Measurements from ENCODE around the gene LRMDA. TPM values are rescaled to one million over a fixed set of nuclear protein-coding genes. Genes with fewer than 3 reads are reported as not detected.

The LRMDA gene
- total RNA-seq, 2 experiments from 2014 or later: not detected

GRCh38 chr10:76336213-76336963, 905.0 kb downstream of the LRMDA start:
- H3K4me1 Mint-ChIP-seq: peaks cover 2% of the 10 kb centered on the region
- H3K27me3 Mint-ChIP-seq: no peaks in the 10 kb centered on the region
- H3K27ac Mint-ChIP-seq: no peak overlapping the region
- DNase-seq (no peak), ATAC-seq (ENCODE audit: low read depth) (no peak)
- POLR2A ChIA-PET: no interaction called here
- H3K4me3 Mint-ChIP-seq: no peak overlapping the region
- no peaks in the 10 kb centered on the region for H3K36me3 Mint-ChIP-seq
- H3K9me3 Mint-ChIP-seq: no peaks in the 10 kb centered on the region

DNA sequence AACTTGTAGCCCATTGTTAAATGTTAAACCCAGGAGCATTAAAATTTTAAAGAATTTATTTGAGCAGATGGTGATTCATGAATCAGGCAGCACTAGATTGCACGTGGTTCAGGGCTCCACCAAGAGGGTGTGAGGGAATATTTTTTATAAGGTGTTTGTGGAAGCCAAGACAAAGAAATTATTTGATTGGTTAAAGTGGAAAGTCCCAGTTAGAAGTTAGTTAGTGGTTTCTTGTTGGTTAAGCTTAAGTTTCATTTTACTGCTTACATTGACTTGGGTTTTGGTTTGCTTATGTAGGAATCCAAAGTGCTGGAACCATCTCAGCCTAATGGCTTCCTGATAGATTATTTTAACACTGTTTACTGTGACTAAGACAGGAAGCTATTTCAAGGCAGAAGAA, 906.2 kb downstream of the LRMDA start:
- Mint-ChIP-seq H3K27me3 (no peaks in the 10 kb centered on the region), H3K4me3 (no peak overlapping the region), H3K9me3 (no peaks in the 10 kb centered on the region), H3K4me1 (peaks cover 2% of the 10 kb centered on the region), H3K27ac (no peak overlapping the region), H3K36me3 (no peaks in the 10 kb centered on the region)
- POLR2A ChIA-PET: no interaction called here
- DNase-seq (no peak), ATAC-seq (ENCODE audit: low read depth) (no peak)

DNA sequence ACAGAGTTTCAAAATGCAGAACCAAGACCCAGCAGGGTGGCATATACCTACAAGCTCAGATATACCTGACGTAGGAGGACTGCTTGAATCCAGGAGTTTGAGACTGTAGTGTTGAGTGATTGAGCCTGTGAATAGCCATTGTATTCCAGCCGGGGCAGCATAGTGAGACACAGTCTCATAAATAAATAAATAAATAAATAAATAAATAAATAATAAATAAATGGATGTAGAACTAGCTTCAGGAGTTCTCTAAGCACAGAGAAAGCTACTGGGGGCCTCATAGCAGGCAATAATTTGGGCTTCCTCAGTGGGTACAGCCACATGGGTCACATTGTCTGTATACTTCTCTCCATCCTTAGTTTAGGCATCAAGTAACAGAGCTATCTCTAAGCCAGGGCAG, 906.8 kb downstream of the LRMDA start:
- Mint-ChIP-seq H3K27me3 (no peaks in the 10 kb centered on the region), H3K4me3 (no peak overlapping the region), H3K27ac (no peak overlapping the region), H3K36me3 (no peaks in the 10 kb centered on the region), H3K4me1 (peaks cover 2% of the 10 kb centered on the region), H3K9me3 (no peaks in the 10 kb centered on the region)
- DNase-seq: no peak
- POLR2A ChIA-PET: no interaction called here
- no peak for ATAC-seq (ENCODE audit: low read depth)

GRCh38 chr10:76341740-76342139, 910.3 kb downstream of the LRMDA start:
- DNase-seq (no peak), ATAC-seq (ENCODE audit: low read depth) (no peak)
- no peaks in the 10 kb centered on the region for H3K9me3 Mint-ChIP-seq
- peaks cover 2% of the 10 kb centered on the region for H3K4me1 Mint-ChIP-seq
- no peaks in the 10 kb centered on the region for H3K27me3 Mint-ChIP-seq
- no peaks in the 10 kb centered on the region for H3K36me3 Mint-ChIP-seq
- H3K4me3 Mint-ChIP-seq: no peak overlapping the region
- H3K27ac Mint-ChIP-seq: no peak overlapping the region
- POLR2A ChIA-PET: no interaction called here

GRCh38 chr10:76342996-76343395, 911.6 kb downstream of the LRMDA start:
- Mint-ChIP-seq H3K27me3 (no peaks in the 10 kb centered on the region), H3K36me3 (no peaks in the 10 kb centered on the region), H3K9me3 (no peaks in the 10 kb centered on the region), H3K4me1 (no peaks in the 10 kb centered on the region), H3K4me3 (no peak overlapping the region), H3K27ac (no peak overlapping the region)
- POLR2A ChIA-PET: no interaction called here
- DNase-seq: no peak
- ATAC-seq (ENCODE audit: low read depth): no peak

GRCh38 chr10:76347832-76348231, 916.4 kb downstream of the LRMDA start:
- Mint-ChIP-seq H3K4me3 (no peak overlapping the region), H3K27ac (no peak overlapping the region), H3K36me3 (no peaks in the 10 kb centered on the region), H3K4me1 (no peaks in the 10 kb centered on the region), H3K9me3 (no peaks in the 10 kb centered on the region), H3K27me3 (no peaks in the 10 kb centered on the region)
- ATAC-seq (ENCODE audit: low read depth) (no peak), DNase-seq (no peak)
- POLR2A ChIA-PET: no interaction called here

DNA sequence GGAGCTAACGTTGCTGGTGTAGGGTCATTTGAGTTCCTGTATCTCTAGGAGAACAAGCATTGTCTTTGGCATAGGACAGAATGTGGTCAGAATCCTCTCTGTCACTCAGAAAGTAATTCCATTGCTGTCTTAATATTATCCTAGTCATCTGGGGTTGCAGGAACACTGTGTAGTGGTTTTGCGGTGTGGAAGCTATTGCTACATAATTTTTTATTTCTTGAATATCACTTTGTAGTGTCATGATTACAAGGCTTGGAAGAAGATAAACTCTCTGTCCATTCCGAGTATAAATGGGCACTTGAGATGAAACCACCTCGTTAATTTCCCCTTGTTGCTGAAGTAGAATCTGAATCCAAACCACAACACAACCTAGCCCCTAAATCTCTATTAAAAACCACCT, 919.2 kb downstream of the LRMDA start:
- ATAC-seq (ENCODE audit: low read depth): no peak

GRCh38 chr10:76352300-76352699, 920.9 kb downstream of the LRMDA start:
- H3K27ac Mint-ChIP-seq: no peak overlapping the region
- POLR2A ChIA-PET: no interaction called here
- H3K4me3 Mint-ChIP-seq: no peak overlapping the region
- H3K4me1 Mint-ChIP-seq: no peaks in the 10 kb centered on the region
- no peak for ATAC-seq (ENCODE audit: low read depth)
- no peaks in the 10 kb centered on the region for H3K27me3 Mint-ChIP-seq
- DNase-seq: no peak
- H3K36me3 Mint-ChIP-seq: no peaks in the 10 kb centered on the region
- no peaks in the 10 kb centered on the region for H3K9me3 Mint-ChIP-seq

More for the DNA sequence above, 919.2 kb downstream of the LRMDA start:
- no peaks in the 10 kb centered on the region for H3K36me3 Mint-ChIP-seq
- POLR2A ChIA-PET: no interaction called here
- DNase-seq: no peak
- H3K27ac Mint-ChIP-seq: no peak overlapping the region
- no peaks in the 10 kb centered on the region for H3K27me3 Mint-ChIP-seq
- no peaks in the 10 kb centered on the region for H3K9me3 Mint-ChIP-seq
- no peaks in the 10 kb centered on the region for H3K4me1 Mint-ChIP-seq
- H3K4me3 Mint-ChIP-seq: no peak overlapping the region

- POLR2A ChIA-PET: no interaction called here
- Mint-ChIP-seq H3K36me3 (no peaks in the 10 kb centered on the region), H3K27me3 (no peaks in the 10 kb centered on the region), H3K9me3 (no peaks in the 10 kb centered on the region), H3K27ac (no peak overlapping the region), H3K4me3 (no peak overlapping the region), H3K4me1 (no peaks in the 10 kb centered on the region)
- DNase-seq (no peak), ATAC-seq (ENCODE audit: low read depth) (no peak)
Measured at GRCh38 chr10:76353237-76353851, 921.9 kb downstream of the LRMDA start.

DNA sequence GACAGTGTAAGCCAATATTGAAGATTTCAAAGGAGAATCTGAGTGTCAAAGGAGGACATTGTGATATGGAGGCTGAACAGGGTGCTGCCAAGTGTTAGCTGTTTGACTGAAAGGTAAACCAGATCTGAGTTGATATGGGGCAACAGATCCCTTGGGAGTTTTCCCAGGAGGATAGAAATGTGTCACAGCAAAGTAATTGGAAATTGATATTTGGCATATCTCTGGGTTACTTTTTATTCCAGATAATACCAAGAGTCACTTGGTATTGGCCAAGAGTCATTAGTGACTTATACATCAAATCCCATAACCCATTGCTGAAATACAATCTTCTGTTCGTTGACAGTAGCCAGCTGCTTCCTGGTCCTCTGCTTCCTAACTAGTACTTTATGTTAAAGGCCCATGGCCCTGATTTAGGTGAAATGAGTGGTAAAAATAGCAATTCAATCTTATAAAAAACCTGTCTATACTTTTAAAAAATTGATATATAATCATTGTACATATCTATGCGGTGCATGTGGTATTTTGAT, 922.9 kb downstream of the LRMDA start:
- Mint-ChIP-seq H3K4me3 (no peak overlapping the region), H3K4me1 (no peaks in the 10 kb centered on the region), H3K36me3 (no peaks in the 10 kb centered on the region), H3K27ac (no peak overlapping the region), H3K27me3 (no peaks in the 10 kb centered on the region), H3K9me3 (no peaks in the 10 kb centered on the region)
- ATAC-seq (ENCODE audit: low read depth) (no peak), DNase-seq (no peak)
- POLR2A ChIA-PET: no interaction called here

DNA sequence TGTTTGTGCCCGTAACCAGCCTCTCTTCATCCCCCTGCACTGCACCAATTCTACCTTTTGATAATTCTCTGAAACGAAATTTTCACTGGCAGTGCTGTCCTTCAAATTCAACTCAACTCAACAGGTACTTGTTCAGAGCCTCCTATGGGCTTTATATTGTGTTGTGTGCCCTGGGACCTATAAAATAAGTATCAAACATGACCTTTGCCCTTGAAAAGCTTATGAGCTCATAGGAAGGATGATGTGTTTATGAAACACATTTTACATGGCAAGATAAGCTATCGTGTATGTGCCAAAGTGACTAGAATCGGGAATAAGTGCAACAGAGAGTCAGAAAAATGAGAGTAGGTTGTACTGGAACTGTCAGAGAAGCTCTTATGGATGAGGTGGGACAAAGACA, 923.5 kb downstream of the LRMDA start:
- H3K36me3 Mint-ChIP-seq: no peaks in the 10 kb centered on the region
- POLR2A ChIA-PET: no interaction called here
- DNase-seq (no peak), ATAC-seq (ENCODE audit: low read depth) (no peak)
- H3K27ac Mint-ChIP-seq: no peak overlapping the region
- H3K4me3 Mint-ChIP-seq: no peak overlapping the region
- no peaks in the 10 kb centered on the region for H3K27me3 Mint-ChIP-seq
- H3K4me1 Mint-ChIP-seq: no peaks in the 10 kb centered on the region
- no peaks in the 10 kb centered on the region for H3K9me3 Mint-ChIP-seq

GRCh38 chr10:76356557-76356956, 925.1 kb downstream of the LRMDA start:
- no peak overlapping the region for H3K27ac Mint-ChIP-seq
- POLR2A ChIA-PET: no interaction called here
- H3K36me3 Mint-ChIP-seq: no peaks in the 10 kb centered on the region
- H3K4me1 Mint-ChIP-seq: no peaks in the 10 kb centered on the region
- DNase-seq (no peak), ATAC-seq (ENCODE audit: low read depth) (no peak)
- no peaks in the 10 kb centered on the region for H3K9me3 Mint-ChIP-seq
- H3K4me3 Mint-ChIP-seq: no peak overlapping the region
- no peaks in the 10 kb centered on the region for H3K27me3 Mint-ChIP-seq

GRCh38 chr10:76357726-76358415, 926.4 kb downstream of the LRMDA start:
- no peaks in the 10 kb centered on the region for H3K4me1 Mint-ChIP-seq
- POLR2A ChIA-PET: no interaction called here

More at GRCh38 chr10:76357726-76358415, 926.4 kb downstream of the LRMDA start:
- no peaks in the 10 kb centered on the region for H3K9me3 Mint-ChIP-seq
- DNase-seq: no peak
- no peak overlapping the region for H3K27ac Mint-ChIP-seq
- H3K36me3 Mint-ChIP-seq: no peaks in the 10 kb centered on the region
- no peaks in the 10 kb centered on the region for H3K27me3 Mint-ChIP-seq
- H3K4me3 Mint-ChIP-seq: no peak overlapping the region
- no peak for ATAC-seq (ENCODE audit: low read depth)
